Mesodermal cell (in vitro differentiated cells): Measurements from ENCODE around the gene ATXN7L2.
A peak's percentile ranks its signal among the peaks of the same experiment; 100 is the strongest.
"Not testable (repeated sequence)": the region's sequence is repeated elsewhere in the genome, so short reads cannot be mapped to it uniquely, and the experiment has no call there.

Experiments
- H3K27ac ChIP-seq: 2 replicates; pipeline ENCODE4 v1.7.0; 2013; ENCODE audit warnings: mild to moderate bottlenecking, low read depth, low read length, moderate library complexity; ENCODE audit not compliant: severe bottlenecking
- H3K36me3 ChIP-seq: 2 replicates; pipeline ENCODE4 v1.7.1; 2013; ENCODE audit warnings: mild to moderate bottlenecking, low read length, moderate library complexity; ENCODE audit not compliant: control insufficient read depth, insufficient read depth
- H3K4me1 ChIP-seq: one replicate; pipeline ENCODE4 v1.7.1; 2013; ENCODE audit warnings: mild to moderate bottlenecking, low read length; ENCODE audit not compliant: insufficient read depth, control insufficient read depth, poor library complexity, severe bottlenecking
- H3K4me3 ChIP-seq: 2 replicates; pipeline ENCODE4 v1.7.0; 2013; ENCODE audit warnings: low read length, control low read depth, mild to moderate bottlenecking; ENCODE audit not compliant: insufficient read depth, poor library complexity, severe bottlenecking; ENCODE audit errors: extremely low read depth
- H3K9me3 ChIP-seq: 2 replicates; pipeline ENCODE4 v1.7.1; 2013; ENCODE audit warnings: mild to moderate bottlenecking, low read length, moderate library complexity; ENCODE audit not compliant: control insufficient read depth
- WGBS, 2 experiments: methylation state at CpG; one replicate each; pipeline ENCODE4 v1.1.5; 2013; ENCODE audit warnings: missing lambda C conversion rate in 2 of 2; ENCODE audit not compliant: insufficient coverage in 2 of 2; 5-methylcytosine and 5-hydroxymethylcytosine counted together

ATXN7L2 gene

DNA sequence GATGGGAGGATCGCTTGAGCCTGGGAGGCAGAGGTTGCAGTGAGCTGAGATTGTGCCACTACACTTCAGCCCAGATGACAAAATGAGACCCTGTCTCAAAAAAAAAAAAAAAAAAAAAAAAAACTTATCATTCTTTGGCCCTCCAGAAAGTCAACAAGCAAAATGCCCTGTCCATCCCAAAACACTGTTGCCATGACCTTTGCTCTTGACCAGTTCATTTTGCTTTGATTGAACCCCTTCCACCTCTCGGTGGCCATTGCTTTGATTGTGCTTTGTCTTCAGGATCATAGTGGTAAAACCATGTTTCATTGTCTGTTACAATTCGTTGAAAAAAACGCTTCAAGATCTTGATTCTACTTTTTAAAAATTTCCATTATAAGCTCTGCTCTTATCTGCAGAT, 25.9 kb upstream of the ATXN7L2 start:
- H3K27ac ChIP-seq = no peak overlapping the region
- H3K36me3 ChIP-seq = no peaks in the 10 kb centered on the region
- WGBS, 2 experiments = 96 to 100% methylated on average over 2 to 3 of the region's 4 CpGs
- H3K9me3 ChIP-seq = peaks cover 13% of the 10 kb centered on the region
- no peaks in the 10 kb centered on the region for H3K4me1 ChIP-seq
- H3K4me3 ChIP-seq = no peak overlapping the region

- WGBS, 2 experiments = 4 to 5% methylated on average over 13 to 23 of the region's 24 CpGs
- no peaks in the 10 kb centered on the region for H3K36me3 ChIP-seq
- H3K4me3 ChIP-seq = peak overlapping the region; percentile 46
- H3K27ac ChIP-seq = no peak overlapping the region
- no peaks in the 10 kb centered on the region for H3K4me1 ChIP-seq
- no peaks in the 10 kb centered on the region for H3K9me3 ChIP-seq
Observed at GRCh38 chr1:109466125-109466451, 17.6 kb upstream of the ATXN7L2 start.

DNA sequence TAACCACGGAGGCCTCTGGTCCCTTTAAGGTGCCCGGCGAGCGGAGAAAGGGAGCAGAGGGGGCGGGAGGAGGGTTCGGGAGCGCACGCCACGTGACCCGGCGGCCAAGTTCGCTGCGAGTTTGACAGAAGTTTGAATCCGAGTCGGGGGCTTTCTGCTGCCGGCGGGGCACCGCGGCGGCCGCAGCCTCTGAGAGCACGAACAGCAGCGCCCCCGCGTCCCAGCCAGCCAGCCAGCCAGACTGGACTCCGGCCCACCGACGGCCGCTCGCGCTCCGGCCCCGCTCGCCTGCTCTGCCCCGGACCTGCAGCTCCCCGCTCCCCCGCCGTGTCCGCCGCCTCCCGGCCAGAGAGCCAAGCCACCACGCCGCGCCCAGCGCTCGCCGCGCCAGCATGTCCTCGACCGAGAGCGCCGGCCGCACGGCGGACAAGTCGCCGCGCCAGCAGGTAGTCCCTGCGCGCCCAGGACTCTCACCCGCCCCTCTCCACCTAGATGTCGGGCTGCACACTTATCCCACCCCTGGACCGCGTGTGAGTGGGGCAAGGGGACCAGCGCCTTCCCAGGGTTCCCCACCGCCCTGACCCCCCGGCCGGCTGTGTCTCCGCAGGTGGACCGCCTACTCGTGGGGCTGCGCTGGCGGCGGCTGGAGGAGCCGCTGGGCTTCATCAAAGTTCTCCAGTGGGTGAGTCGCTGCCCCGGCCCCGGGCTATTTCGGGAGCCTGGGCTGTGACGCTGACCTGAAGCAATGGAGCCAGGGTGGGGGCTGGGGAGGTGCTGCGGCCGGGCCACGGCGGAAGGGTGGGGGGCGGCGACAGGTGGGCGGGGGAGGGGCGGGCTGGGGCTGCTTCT, 17.0 kb upstream of the ATXN7L2 start, which contains the start of gene SYPL2:
SYPL2 (plus strand) TSS at position 95 of the 849 bp plus-strand sequence; CDS start at position 393, 298 bp downstream.
- Histone ChIP-seq H3K9me3 (no peaks in the 10 kb centered on the region), H3K36me3 (no peaks in the 10 kb centered on the region), H3K4me3 (peak within 1 kb of the TSS; percentile 46), H3K27ac (no peak within 1 kb of the TSS), H3K4me1 (no peaks in the 10 kb centered on the region)
- WGBS, 2 experiments = 0% methylated on average over 70 to 71 of the region's 88 CpGs

- Histone ChIP-seq H3K36me3 (no peaks in the 10 kb centered on the region), H3K9me3 (no peaks in the 10 kb centered on the region), H3K27ac (no peak overlapping the region), H3K4me1 (no peaks in the 10 kb centered on the region), H3K4me3 (peak overlapping the region; percentile 5)
- WGBS, 2 experiments = 11 to 31% methylated on average over 8 to 11 of the region's 23 CpGs
Observed at GRCh38 chr1:109467301-109467777, 16.4 kb upstream of the ATXN7L2 start.

DNA sequence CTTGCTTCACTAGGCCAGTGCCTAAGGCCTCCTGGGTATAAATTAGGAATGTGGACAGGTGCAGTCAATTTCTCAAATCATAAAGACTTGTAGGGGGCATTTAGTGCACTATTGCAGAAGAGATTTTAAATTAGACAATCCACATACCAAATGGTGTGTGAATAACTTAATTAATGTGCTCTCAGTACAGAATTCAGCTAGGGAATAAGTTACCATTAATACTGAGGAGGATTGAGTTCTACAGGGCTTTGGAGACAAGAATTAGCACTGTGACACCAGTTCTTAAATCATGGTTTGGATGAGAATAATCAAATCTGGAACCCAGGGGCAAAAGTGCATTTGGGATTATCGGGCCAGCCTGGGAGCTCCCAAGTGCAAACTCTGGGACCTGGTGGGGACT, 15.6 kb upstream of the ATXN7L2 start:
- no peaks in the 10 kb centered on the region for H3K9me3 ChIP-seq
- no peaks in the 10 kb centered on the region for H3K4me1 ChIP-seq
- WGBS, 2 experiments = 80% methylated on average over 1 of the region's 1 CpG
- H3K4me3 ChIP-seq = no peak overlapping the region
- no peak overlapping the region for H3K27ac ChIP-seq
- H3K36me3 ChIP-seq = no peaks in the 10 kb centered on the region

DNA sequence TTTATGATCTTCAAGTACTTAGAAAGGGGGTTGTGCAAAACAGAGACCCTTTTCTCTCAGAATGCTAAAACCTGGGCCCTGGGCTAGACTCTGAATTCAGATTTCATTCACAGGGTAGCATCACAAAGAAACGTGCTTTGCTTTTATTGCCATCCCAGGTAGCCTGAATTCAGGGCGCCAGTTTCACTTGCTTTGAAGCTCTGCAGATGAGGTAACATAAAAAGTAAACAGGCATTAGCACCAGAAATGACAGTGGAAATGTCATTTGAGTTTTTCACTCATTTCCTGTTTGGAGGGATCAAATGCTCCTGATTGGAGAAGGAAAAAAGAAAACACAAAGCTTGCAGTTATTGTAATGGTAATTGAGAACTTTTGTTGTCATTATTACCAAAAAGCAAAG, 14.8 kb upstream of the ATXN7L2 start:
- no peaks in the 10 kb centered on the region for H3K9me3 ChIP-seq
- no peak overlapping the region for H3K27ac ChIP-seq
- H3K36me3 ChIP-seq = no peaks in the 10 kb centered on the region
- 11 to 44% methylated on average over 2 of the region's 2 CpGs for WGBS, 2 experiments
- H3K4me3 ChIP-seq = no peak overlapping the region
- H3K4me1 ChIP-seq = no peaks in the 10 kb centered on the region

GRCh38 chr1:109470245-109470644, 13.5 kb upstream of the ATXN7L2 start:
- Histone ChIP-seq H3K27ac (no peak overlapping the region), H3K4me3 (no peak overlapping the region), H3K4me1 (no peaks in the 10 kb centered on the region), H3K36me3 (no peaks in the 10 kb centered on the region), H3K9me3 (no peaks in the 10 kb centered on the region)
- WGBS, 2 experiments = 79 to 82% methylated on average over 4 to 5 of the region's 6 CpGs

GRCh38 chr1:109472779-109473178, 10.9 kb upstream of the ATXN7L2 start:
- no peak overlapping the region for H3K27ac ChIP-seq

DNA sequence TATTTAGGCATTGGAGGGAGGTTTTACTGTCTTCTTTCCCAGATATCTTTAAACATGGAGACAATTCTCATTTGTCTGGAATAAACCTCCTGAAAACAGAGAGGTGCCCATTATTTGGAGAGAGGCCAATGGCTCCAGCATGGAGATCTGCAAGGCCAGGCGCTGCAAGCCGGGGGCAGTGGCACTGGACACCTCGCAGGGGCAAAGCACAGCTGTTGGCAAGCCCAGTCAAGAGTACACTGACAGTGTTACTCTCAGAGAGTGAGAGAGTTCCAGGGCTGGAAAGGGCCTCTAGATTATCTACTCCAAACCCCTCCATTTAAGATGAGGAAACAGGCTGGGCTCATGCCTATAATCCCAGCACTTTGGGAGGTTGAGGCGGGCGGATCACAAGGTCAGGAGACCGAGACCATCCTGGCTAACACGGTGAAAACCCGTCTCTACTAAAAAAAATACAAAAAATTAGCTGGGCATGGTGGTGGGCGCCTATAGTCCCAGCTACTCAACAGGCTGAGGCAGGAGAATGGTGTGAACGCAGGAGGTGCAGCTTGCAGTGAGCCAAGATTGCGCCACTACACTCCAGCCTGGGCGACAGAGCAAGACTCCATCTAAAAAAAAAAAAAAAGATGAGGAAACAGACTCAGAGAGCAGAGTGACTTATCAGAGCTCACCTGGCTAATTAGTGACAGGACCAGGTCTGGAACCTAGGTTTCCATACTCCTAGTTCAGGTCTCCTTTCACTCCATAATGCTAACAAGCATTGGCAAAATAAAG, 10.2 kb upstream of the ATXN7L2 start:
- WGBS, 2 experiments = 92 to 93% methylated on average over 7 to 8 of the region's 12 CpGs

More at GRCh38 chr1:109472779-109473178, 10.9 kb upstream of the ATXN7L2 start:
- Histone ChIP-seq H3K4me1 (no peaks in the 10 kb centered on the region), H3K36me3 (no peaks in the 10 kb centered on the region), H3K4me3 (no peak overlapping the region), H3K9me3 (no peaks in the 10 kb centered on the region)
- WGBS, 2 experiments = 57 to 64% methylated on average over 1 to 2 of the region's 3 CpGs

DNA sequence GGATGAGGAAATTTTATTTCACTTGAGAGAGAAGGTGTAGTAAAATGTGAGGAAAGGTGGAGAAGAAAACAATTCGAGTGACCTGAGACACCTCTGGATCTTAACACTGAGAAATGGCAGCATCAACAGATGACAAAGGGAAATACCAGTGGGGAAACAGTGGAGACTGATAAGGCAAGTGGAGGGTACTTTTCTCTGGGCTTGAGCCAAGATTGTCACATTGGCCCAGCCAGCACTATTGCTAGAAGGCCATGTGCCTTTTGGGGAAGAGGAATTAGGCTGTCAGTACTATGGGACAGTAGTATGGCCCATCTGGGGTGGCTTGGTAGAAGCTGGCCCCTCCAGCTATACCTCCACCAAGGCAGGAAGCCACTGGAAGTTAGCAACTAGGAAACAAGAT, 9.0 kb upstream of the ATXN7L2 start:
- no peak overlapping the region for H3K4me3 ChIP-seq
- no peak overlapping the region for H3K27ac ChIP-seq
- WGBS, 2 experiments = 85 to 91% methylated on average over 1 of the region's 1 CpG
- H3K9me3 ChIP-seq = no peaks in the 10 kb centered on the region
- no peaks in the 10 kb centered on the region for H3K4me1 ChIP-seq
- H3K36me3 ChIP-seq = no peaks in the 10 kb centered on the region

More for the DNA sequence above, 10.2 kb upstream of the ATXN7L2 start:
- H3K4me3 ChIP-seq, H3K27ac ChIP-seq, H3K9me3 ChIP-seq, H3K36me3 ChIP-seq, H3K4me1 ChIP-seq: not testable (repeated sequence)
